PC-3 (cell line): ENCODE data around the gene HEXB. TPM values are rescaled to one million over a fixed set of nuclear protein-coding genes. Genes with fewer than 3 reads are reported as not detected.

ENCODE experiments used
- ATAC-seq: fragments of 200-7000 bp; cut with Tn5 transposase; 2 replicates; pipeline ENCODE4 v1.9.1; 2020; ENCODE audit warnings: mild to moderate bottlenecking, moderate library complexity
- BruUV-seq: library from RNA; stranded (reverse); fragments of 400-500 nt; replicated peaks from 2 replicates; lab custom pipeline; 2021; lab: Mats Ljungman, UMichigan
- CTCF ChIA-PET: fragments of 300-600 bp; sonication (Branson Sonifier 250); formaldehyde crosslinking; loops from one replicate; lab custom pipeline; 2022; ENCODE audit warnings: antibody characterized with exemption; lab: Charles Lee
- POLR2A ChIA-PET: fragments of 300-600 bp; sonication (Branson Sonifier 250); formaldehyde crosslinking; loops from one replicate; lab custom pipeline; 2022; ENCODE audit warnings: antibody characterized with exemption; ENCODE audit not compliant: unreplicated experiment; lab: Charles Lee
- DNase-seq: peaks from one replicate; pipeline ENCODE4 v3.0.0-alpha.2; 2015
- H2AFZ ChIP-seq: fragments of 300-600 bp; sonication (generic); 2 replicates; pipeline ENCODE4 v1.6.0; 2016; ENCODE audit warnings: antibody characterized with exemption, low read length
- H3F3A ChIP-seq: fragments of 300-600 bp; sonication (generic); one replicate; pipeline ENCODE4 v1.6.0; 2017; ENCODE audit warnings: antibody characterized with exemption, low read length, control low read depth, mild to moderate bottlenecking; ENCODE audit not compliant: unreplicated experiment
- H3K27ac ChIP-seq: fragments of 300-600 bp; sonication (generic); 2 replicates; pipeline ENCODE4 v1.5.1; 2016; ENCODE audit warnings: mild to moderate bottlenecking, low read length
- H3K27me3 ChIP-seq: fragments of 300-600 bp; sonication (generic); 2 replicates; pipeline ENCODE4 v1.6.1; 2016; ENCODE audit warnings: low read length, mixed read lengths
- H3K36me3 ChIP-seq: fragments of 300-600 bp; sonication (generic); 2 replicates; pipeline ENCODE4 v1.6.1; 2016; ENCODE audit warnings: low read depth, mixed run types, low read length, mixed read lengths
- H3K4me1 ChIP-seq: fragments of 300-600 bp; sonication (generic); 2 replicates; pipeline ENCODE4 v1.5.1; 2016; ENCODE audit warnings: low read length; ENCODE audit not compliant: insufficient read depth
- H3K4me2 ChIP-seq: fragments of 300-600 bp; sonication (generic); 2 replicates; pipeline ENCODE4 v1.6.0; 2016; ENCODE audit warnings: low read length
- H3K4me3 ChIP-seq: fragments of 300-600 bp; sonication (generic); 2 replicates; pipeline ENCODE4 v1.5.1; 2016; ENCODE audit warnings: mild to moderate bottlenecking, low read length, mixed read lengths
- H3K79me2 ChIP-seq: fragments of 300-600 bp; sonication (generic); 2 replicates; pipeline ENCODE4 v1.6.1; 2017; ENCODE audit warnings: low read length, mixed read lengths
- H3K9ac ChIP-seq: fragments of 300-600 bp; sonication (generic); 2 replicates; pipeline ENCODE4 v1.6.0; 2016; ENCODE audit warnings: mild to moderate bottlenecking, low read length
- H3K9me2 ChIP-seq: fragments of 300-600 bp; sonication (generic); replicated peaks from 2 replicates; pipeline ENCODE4 v1.6.1; 2016; ENCODE audit warnings: mixed run types, low read length, mixed read lengths
- H3K9me3 ChIP-seq: fragments of 300-600 bp; sonication (generic); 2 replicates; pipeline ENCODE4 v1.6.1; 2016; ENCODE audit warnings: low read length, mixed read lengths
- H4K20me1 ChIP-seq: fragments of 300-600 bp; sonication (generic); 2 replicates; pipeline ENCODE4 v1.6.1; 2016; ENCODE audit warnings: low read length, mixed read lengths
- EZH2 ChIP-seq: fragments of 300-600 bp; sonication (generic); IDR thresholded peaks from one replicate; pipeline ENCODE4 v1.6.1; 2017; ENCODE audit warnings: antibody characterized with exemption, mild to moderate bottlenecking, low read length; ENCODE audit not compliant: unreplicated experiment
- EZH2phosphoT487 ChIP-seq: fragments of 300-600 bp; sonication (generic); IDR thresholded peaks from 2 replicates; pipeline ENCODE4 v1.6.1; 2018; ENCODE audit warnings: mild to moderate bottlenecking, antibody characterized with exemption, low read length, borderline replicate concordance
- intact Hi-C: fragments of 100-400 bp; cut with micrococcal nuclease; formaldehyde crosslinking; loops from 2 replicates; pipeline ENCODE4 v1.9.0; 2023
- total RNA-seq: library from RNA; depleted of rRNA; stranded (reverse); fragments of >200 nt; gene quantifications from 2 replicates; pipeline ENCODE4 v1.2.3, GENCODE V29; 2014
- TF ChIP-seq, protein P1 (sequence below): fragments of 300-600 bp; sonication (generic); conservative IDR thresholded peaks from 2 replicates; pipeline ENCODE4 v1.5.1; 2017; ENCODE audit warnings: antibody characterized with exemption, low read depth, mild to moderate bottlenecking, low read length

Gene HEXB
- total RNA-seq, 1 experiment from 2014 or later = 91.5 TPM

DNA sequence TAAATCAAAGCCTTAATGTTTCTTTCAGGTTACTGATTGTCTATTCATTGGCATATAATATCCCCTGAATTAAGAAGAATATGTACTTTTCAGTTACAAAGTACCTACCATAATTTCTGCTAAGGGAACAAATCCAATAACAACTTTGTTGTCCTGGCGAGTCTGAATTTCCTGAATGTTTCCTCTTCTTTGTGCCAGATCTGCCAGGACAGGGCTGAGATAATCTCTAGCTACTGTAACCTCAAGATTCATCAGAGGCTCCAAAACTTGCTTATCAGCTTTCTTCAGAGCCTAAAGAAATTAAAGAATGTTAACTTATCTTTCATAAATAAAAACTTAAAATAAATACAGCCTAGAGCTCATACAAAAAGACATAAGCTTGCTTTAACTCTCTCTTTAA is 37.2 kb downstream of the HEXB start:
- BruUV-seq = no TSS peak
- TF ChIP-seq EZH2 = no peak
- TF ChIP-seq EZH2phosphoT487 = no peak
- TF ChIP-seq, protein P1, sequence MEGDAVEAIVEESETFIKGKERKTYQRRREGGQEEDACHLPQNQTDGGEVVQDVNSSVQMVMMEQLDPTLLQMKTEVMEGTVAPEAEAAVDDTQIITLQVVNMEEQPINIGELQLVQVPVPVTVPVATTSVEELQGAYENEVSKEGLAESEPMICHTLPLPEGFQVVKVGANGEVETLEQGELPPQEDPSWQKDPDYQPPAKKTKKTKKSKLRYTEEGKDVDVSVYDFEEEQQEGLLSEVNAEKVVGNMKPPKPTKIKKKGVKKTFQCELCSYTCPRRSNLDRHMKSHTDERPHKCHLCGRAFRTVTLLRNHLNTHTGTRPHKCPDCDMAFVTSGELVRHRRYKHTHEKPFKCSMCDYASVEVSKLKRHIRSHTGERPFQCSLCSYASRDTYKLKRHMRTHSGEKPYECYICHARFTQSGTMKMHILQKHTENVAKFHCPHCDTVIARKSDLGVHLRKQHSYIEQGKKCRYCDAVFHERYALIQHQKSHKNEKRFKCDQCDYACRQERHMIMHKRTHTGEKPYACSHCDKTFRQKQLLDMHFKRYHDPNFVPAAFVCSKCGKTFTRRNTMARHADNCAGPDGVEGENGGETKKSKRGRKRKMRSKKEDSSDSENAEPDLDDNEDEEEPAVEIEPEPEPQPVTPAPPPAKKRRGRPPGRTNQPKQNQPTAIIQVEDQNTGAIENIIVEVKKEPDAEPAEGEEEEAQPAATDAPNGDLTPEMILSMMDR = no peak
- Histone ChIP-seq H3K9me2 (no peaks in the 10 kb centered on the region), H2AFZ (no peak overlapping the region), H3F3A (no peaks in the 10 kb centered on the region), H3K4me2 (no peak overlapping the region), H4K20me1 (no peaks in the 10 kb centered on the region), H3K27me3 (no peaks in the 10 kb centered on the region), H3K4me3 (no peak overlapping the region), H3K4me1 (no peaks in the 10 kb centered on the region), H3K36me3 (peaks cover 15% of the 10 kb centered on the region; the same call in 1 of the 2 replicates), H3K79me2 (no peaks in the 10 kb centered on the region), H3K9ac (no peak overlapping the region), H3K9me3 (no peaks in the 10 kb centered on the region), H3K27ac (no peak overlapping the region)
- intact Hi-C loops = no loop called here
- DNase-seq (no peak), ATAC-seq (no peak)
- ChIA-PET POLR2A (no interaction called here), CTCF (no interaction called here)

DNA sequence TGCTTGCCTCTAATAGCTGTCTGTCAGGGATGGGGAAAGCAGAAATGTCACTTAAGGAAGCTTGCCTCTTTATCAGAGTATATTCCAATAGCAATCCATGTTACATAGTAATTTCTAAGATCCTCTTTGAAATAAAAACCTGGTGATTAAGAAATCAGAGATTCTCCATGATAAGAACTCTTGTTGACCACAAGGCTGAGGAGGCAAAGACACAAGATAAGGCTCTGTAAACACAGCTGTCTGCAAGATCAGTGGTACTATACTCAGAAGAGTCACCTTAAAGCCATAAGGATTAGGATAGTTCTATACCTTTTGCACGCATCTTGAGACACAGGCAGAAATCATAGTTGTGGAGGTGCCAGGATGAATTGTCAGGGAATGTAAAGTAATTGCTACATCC is 40.3 kb downstream of the HEXB start:
- Histone ChIP-seq H2AFZ (no peak overlapping the region), H3K9ac (no peak overlapping the region), H3K9me3 (no peaks in the 10 kb centered on the region), H3K9me2 (no peaks in the 10 kb centered on the region), H3K27ac (no peak overlapping the region), H3K4me3 (no peak overlapping the region), H3K79me2 (no peaks in the 10 kb centered on the region), H3F3A (no peaks in the 10 kb centered on the region), H3K4me1 (no peaks in the 10 kb centered on the region), H3K36me3 (peaks cover 10% of the 10 kb centered on the region; the same call in 1 of the 2 replicates), H4K20me1 (no peaks in the 10 kb centered on the region), H3K27me3 (no peaks in the 10 kb centered on the region), H3K4me2 (no peak overlapping the region)
- CTCF ChIA-PET = no interaction called here
- POLR2A ChIA-PET = no interaction called here
- TF ChIP-seq EZH2phosphoT487 = no peak
- no peak for TF ChIP-seq EZH2
- TF ChIP-seq, protein P1 = no peak
- no TSS peak for BruUV-seq
- intact Hi-C loops = loop anchor here (5.0 kb wide), 1 partner anchor 37 kb away; no protein-coding TSS in a partner anchor
- ATAC-seq = no peak
- no peak for DNase-seq

DNA sequence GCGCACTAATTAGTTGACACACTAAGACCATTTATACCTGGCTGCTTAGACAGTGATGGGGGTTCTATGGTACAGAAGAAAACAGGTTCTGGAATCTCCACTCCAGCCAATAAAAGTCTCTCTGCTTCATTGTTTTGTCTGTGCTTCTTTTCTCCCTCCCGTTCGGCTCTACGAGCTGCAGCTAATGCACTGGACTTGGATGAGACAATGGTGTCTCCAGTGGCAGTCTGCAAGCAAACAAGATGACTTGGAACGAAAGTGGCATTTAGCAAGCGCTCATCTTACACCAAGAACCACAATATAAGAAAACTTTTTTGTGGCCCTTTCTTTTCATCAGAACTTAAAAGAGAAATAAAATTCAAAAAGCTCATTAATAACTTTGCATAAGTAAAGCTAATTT is 51.7 kb downstream of the HEXB start:
- no peaks in the 10 kb centered on the region for H4K20me1 ChIP-seq
- POLR2A ChIA-PET = no interaction called here

More for the DNA sequence above, 51.7 kb downstream of the HEXB start:
- H3K9me2 ChIP-seq = no peaks in the 10 kb centered on the region
- no peak for ATAC-seq
- no peak overlapping the region for H3K9ac ChIP-seq
- intact Hi-C loops = no loop called here
- no peak overlapping the region for H3K4me3 ChIP-seq
- no peaks in the 10 kb centered on the region for H3K27me3 ChIP-seq
- no peaks in the 10 kb centered on the region for H3F3A ChIP-seq
- H3K79me2 ChIP-seq = no peaks in the 10 kb centered on the region
- no peak overlapping the region for H3K27ac ChIP-seq
- H3K4me1 ChIP-seq = peaks cover 19% of the 10 kb centered on the region
- H3K9me3 ChIP-seq = no peaks in the 10 kb centered on the region
- no peak for DNase-seq
- no TSS peak for BruUV-seq
- no peak overlapping the region for H2AFZ ChIP-seq
- TF ChIP-seq EZH2phosphoT487 (no peak), EZH2 (no peak)
- TF ChIP-seq, protein P1 = no peak
- H3K36me3 ChIP-seq = peaks cover 15% of the 10 kb centered on the region
- CTCF ChIA-PET = no interaction called here
- no peak overlapping the region for H3K4me2 ChIP-seq
